Ureter (tissue), 1 donor: Measurements from ENCODE around the gene CDKAL1. TPM values are rescaled to one million over a fixed set of nuclear protein-coding genes. Genes with fewer than 3 reads are reported as not detected.
"Not testable (repeated sequence)": the region's sequence is repeated elsewhere in the genome, so short reads cannot be mapped to it uniquely, and the experiment has no call there.

Experiments
- DNase-seq: peaks from one replicate; pipeline ENCODE4 v3.0.0-alpha.2; 2020; ENCODE audit warnings: low spot score
- total RNA-seq: library from RNA; stranded (reverse); gene quantifications from one replicate; pipeline ENCODE4 v1.2.4, GENCODE V29; 2023
- donor health status: DM: yes; HTN: yes; CAD: no.

CDKAL1 gene
- total RNA-seq, 1 donor from 2014 or later, result 23.4 TPM

DNA sequence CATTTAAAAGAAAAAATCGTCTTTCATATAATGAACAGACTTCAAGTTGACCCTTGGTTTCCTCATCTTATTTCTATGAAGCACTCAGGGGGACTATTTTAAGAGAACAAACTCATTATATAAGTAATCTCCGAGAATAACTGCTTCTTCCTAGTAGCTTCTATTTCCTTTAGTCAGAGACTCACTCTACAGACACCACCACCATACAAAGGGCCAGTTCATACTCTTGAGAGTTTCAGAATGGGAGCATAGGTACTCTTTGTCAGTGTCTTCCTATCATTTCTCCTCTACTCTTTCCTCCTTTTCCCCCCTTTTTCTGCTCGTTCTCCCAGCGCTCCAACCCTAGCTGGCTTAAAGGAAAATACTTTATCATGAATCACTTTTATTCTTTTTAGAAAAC, 104.9 kb downstream of the CDKAL1 start:
- no peak for DNase-seq

GRCh38 chr6:20640181-20640580, 105.9 kb downstream of the CDKAL1 start:
- DNase-seq, result no peak

- DNase-seq, result no peak
Observed at GRCh38 chr6:20642441-20642840, 108.2 kb downstream of the CDKAL1 start.

DNA sequence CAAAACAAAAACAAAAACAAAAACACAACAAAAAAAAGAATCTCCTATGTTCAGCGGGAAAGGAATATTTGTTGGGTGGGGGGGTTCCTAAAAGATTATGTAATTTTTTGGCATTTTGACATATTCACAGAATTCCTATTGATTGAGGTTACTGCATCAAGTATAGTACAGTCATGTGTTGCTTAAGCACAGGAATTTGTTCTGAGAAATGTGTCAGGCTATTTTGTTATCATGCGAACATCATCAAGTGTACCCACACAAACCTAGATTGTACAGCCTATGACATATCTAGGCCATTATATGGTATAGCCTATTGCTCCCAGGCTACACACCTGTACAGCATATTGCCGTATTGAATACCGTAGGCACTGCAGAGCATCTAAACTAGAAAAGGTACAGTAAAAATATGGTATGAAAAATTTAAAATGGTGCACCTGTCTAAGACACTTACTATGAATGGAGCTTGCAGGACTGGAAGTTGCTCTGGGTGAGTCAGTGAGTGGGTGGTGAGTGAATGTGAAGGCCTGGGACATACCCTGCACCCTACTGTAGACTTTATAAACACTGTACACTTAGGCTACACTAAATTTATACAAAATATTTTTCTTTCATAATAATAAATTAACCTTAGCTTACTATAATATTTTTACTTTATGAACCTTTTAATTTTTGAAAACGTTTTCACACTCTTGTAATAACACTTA, 110.6 kb downstream of the CDKAL1 start:
- no peak for DNase-seq

GRCh38 chr6:20645572-20645971, 111.3 kb downstream of the CDKAL1 start:
- not testable (repeated sequence) for DNase-seq

- DNase-seq, result no peak
Observed at GRCh38 chr6:20647585-20647984, 113.3 kb downstream of the CDKAL1 start.

- not testable (repeated sequence) for DNase-seq
Observed at GRCh38 chr6:20649696-20650470, 115.6 kb downstream of the CDKAL1 start.

GRCh38 chr6:20652299-20653084, 118.2 kb downstream of the CDKAL1 start:
- no peak for DNase-seq

GRCh38 chr6:20653085-20653479, 118.8 kb downstream of the CDKAL1 start:
- no peak for DNase-seq

GRCh38 chr6:20655317-20655716, 121.1 kb downstream of the CDKAL1 start:
- DNase-seq, result no peak

DNA sequence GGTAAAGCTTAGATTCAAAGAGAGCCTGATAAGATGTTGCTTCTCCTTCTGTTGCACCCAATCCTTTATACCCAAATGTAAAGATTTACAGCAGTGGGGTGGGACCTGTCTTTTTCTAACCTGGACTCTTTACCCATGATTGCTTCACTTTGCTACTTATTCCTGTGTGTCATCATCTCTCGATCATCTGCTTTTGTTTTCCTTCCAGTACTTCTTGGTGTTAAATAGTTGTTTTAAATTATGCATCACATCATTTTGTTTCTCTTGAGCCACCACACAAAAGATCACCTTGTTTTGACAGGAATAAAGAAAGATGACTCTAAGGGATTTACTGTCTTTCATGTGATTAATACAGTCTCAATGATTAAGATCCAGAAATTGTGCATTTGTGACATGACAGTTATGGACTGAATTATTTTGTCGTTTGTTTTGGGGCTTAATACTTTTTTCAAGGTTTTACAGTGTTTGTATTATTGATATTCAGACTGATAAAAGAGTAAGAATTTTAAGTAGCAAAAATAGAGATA, 123.1 kb downstream of the CDKAL1 start:
- DNase-seq, result no peak

GRCh38 chr6:20658053-20658452, 123.8 kb downstream of the CDKAL1 start:
- no peak for DNase-seq

DNA sequence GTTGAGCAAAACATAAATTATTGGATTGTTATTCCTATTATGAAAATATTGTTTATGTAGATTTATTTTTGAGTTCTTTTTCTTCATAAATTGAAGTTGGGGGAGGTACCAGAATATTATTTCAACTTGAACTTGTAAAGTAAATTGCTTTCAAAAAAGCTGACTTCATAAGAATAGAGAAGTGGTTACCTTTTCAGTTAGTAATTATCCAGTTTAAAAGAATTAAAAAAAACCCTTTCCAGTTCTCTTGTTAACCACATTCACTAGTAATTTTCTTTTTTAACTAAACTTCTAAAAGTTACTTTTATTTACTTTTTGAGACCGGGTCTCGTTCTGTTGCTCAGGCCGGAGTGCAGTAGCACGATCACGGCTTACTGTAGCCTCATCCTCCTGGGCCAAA, 124.3 kb downstream of the CDKAL1 start:
- DNase-seq, result no peak

- no peak for DNase-seq
Observed at GRCh38 chr6:20660534-20660933, 126.3 kb downstream of the CDKAL1 start.

DNA sequence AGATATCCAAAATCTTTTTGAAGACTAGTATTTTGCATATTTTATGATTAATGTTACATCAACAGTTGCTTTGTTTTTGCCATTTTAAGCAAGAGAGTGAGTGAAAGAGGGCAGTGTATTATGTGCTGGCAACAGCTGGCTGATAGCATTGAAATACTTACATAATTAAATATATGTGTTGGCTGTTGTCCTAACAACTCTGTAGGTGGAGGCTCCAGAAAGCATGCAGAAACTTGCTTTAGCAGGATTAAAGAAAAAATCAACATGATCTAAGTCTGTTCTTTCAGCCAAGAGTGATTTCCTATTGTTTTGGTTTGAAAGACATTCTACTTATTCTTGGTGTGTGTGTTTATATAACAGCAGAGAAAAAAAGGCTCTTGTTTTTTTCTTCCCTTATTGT, 127.5 kb downstream of the CDKAL1 start:
- no peak for DNase-seq

DNA sequence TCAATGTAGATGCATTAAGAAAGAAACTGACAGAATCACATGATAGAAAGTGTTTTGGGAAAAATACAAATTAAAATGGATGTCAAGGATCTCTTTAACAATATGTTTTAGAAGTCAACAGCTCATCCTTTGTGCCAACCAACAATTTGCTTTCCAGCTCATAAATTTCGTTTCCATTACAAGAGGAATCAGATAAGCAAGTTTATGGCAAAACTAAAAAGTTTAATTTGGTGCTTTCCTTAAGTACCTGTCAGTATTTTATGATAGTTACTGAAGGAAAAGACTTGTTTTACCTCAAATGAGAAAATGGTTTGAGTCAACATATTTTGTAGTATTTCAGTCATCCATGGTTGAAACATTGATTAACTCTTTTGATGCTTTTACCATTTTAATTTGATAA, 130.0 kb downstream of the CDKAL1 start:
- DNase-seq, result no peak

GRCh38 chr6:20665290-20665689, 131.0 kb downstream of the CDKAL1 start:
- no peak for DNase-seq

- no peak for DNase-seq
Observed at GRCh38 chr6:20669571-20670314, 135.5 kb downstream of the CDKAL1 start.

DNA sequence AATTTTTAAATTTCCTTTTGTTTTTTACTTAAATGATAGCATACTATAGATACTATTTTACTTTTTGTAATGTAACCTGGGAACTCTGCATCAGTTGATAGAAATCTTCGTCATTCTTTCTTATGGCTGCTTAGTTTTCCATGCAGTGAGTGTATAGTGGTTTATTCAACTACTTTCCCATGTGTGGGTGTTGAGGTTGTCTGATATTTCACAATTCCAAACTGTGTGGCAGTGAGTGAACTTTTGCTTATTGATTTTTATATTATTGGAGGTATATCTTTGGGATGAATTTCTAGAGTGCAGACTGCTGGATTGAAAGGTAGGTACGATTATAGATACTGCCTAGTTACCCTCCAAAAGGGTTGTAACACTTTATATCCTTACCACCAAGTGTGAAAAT, 136.5 kb downstream of the CDKAL1 start:
- no peak for DNase-seq

- DNase-seq, result no peak
Observed at GRCh38 chr6:20672038-20672437, 137.8 kb downstream of the CDKAL1 start.

DNA sequence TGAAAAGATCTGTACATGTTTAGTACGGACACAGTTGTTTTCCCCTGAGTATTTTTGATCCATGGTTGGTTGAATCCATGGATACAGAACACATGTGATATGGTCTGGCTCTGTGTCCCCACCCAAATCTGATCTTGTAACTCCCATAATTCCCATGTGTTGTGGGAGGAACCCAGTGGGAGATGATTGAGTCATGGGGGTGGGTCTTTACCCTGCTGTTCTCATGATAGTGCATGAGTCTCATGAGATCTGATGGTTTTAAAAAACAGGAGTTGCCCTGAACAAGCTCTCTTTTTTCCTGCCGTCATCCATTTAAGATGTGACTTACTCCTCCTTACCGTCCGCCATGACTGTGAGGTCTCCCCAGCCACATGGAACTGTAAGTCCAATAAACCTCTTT, 139.2 kb downstream of the CDKAL1 start:
- DNase-seq, result no peak

GRCh38 chr6:20674664-20675063, 140.4 kb downstream of the CDKAL1 start:
- no peak for DNase-seq
